Ishikawa (cell line): ENCODE results near the gene SPRED2.

Source experiments
- CEBPB ChIP-seq: IDR thresholded peaks from 2 replicates; pipeline ENCODE4 v1.6.1; 2012
- CREB1 ChIP-seq: IDR thresholded peaks from 2 replicates; pipeline ENCODE4 v1.6.1; 2012; ENCODE audit warnings: low read depth
- EGR1 ChIP-seq: IDR thresholded peaks from 2 replicates; pipeline ENCODE4 v1.6.1; 2012
- EP300 ChIP-seq: IDR thresholded peaks from 2 replicates; pipeline ENCODE4 v1.6.1; 2012; ENCODE audit warnings: borderline replicate concordance
- FOXM1 ChIP-seq: IDR thresholded peaks from 2 replicates; pipeline ENCODE4 v1.6.1; 2012; ENCODE audit warnings: low read depth, borderline replicate concordance
- MAX ChIP-seq: IDR thresholded peaks from 2 replicates; pipeline ENCODE4 v1.6.1; 2012
- NFIC ChIP-seq: IDR thresholded peaks from 2 replicates; pipeline ENCODE4 v1.6.1; 2012
- RAD21 ChIP-seq: IDR thresholded peaks from 2 replicates; pipeline ENCODE4 v1.6.1; 2012; ENCODE audit warnings: low read depth
- REST ChIP-seq: IDR thresholded peaks from 2 replicates; pipeline ENCODE4 v1.6.1; 2012; ENCODE audit warnings: low read depth, mild to moderate bottlenecking
- TAF1 ChIP-seq: IDR thresholded peaks from 2 replicates; pipeline ENCODE4 v1.6.1; 2012; ENCODE audit warnings: low read depth, mild to moderate bottlenecking
- TCF12 ChIP-seq: IDR thresholded peaks from 2 replicates; pipeline ENCODE4 v1.6.1; 2012; ENCODE audit warnings: low read depth
- TEAD4 ChIP-seq: IDR thresholded peaks from 2 replicates; pipeline ENCODE4 v1.6.1; 2012
- USF1 ChIP-seq: IDR thresholded peaks from 2 replicates; pipeline ENCODE4 v1.6.1; 2012
- YY1 ChIP-seq: IDR thresholded peaks from 2 replicates; pipeline ENCODE4 v1.6.1; 2012; ENCODE audit warnings: low read depth
- ZBTB7A ChIP-seq: IDR thresholded peaks from 2 replicates; pipeline ENCODE4 v1.6.1; 2012; ENCODE audit warnings: low read depth

SPRED2 gene

GRCh38 chr2:65294136-65294535 is 138.3 kb downstream of the SPRED2 start:
- TF ChIP-seq CEBPB (no peak), REST (no peak), EGR1 (no peak), TAF1 (no peak), FOXM1 (no peak), ZBTB7A (no peak), RAD21 (no peak), CREB1 (no peak), MAX (no peak), USF1 (no peak), NFIC (no peak), EP300 (no peak), TEAD4 (no peak), TCF12 (no peak), YY1 (no peak)

GRCh38 chr2:65293376-65293775 is 139.0 kb downstream of the SPRED2 start:
- TF ChIP-seq YY1 (no peak), CREB1 (no peak), CEBPB (no peak), FOXM1 (no peak), TAF1 (no peak), TCF12 (no peak), RAD21 (no peak), REST (no peak), EP300 (no peak), ZBTB7A (no peak)

- no peak for TF ChIP-seq TCF12
- TF ChIP-seq RAD21, result no peak
- no peak for TF ChIP-seq FOXM1
- TF ChIP-seq TAF1, result no peak
- no peak for TF ChIP-seq CREB1
- TF ChIP-seq YY1, result no peak
- no peak for TF ChIP-seq EGR1
- TF ChIP-seq TEAD4, result no peak
- TF ChIP-seq CEBPB, result no peak
- TF ChIP-seq NFIC, result no peak
These were observed 139.9 kb downstream of the SPRED2 start for GRCh38 chr2:65292461-65293011.

- TF ChIP-seq EGR1 (no peak), EP300 (no peak)
These were observed 140.3 kb downstream of the SPRED2 start for GRCh38 chr2:65292106-65292400.

GRCh38 chr2:65291216-65292105 is 140.9 kb downstream of the SPRED2 start:
- TF ChIP-seq TAF1 (no peak), ZBTB7A (no peak), NFIC (no peak)

GRCh38 chr2:65287364-65287763 is 145.0 kb downstream of the SPRED2 start:
- TF ChIP-seq CREB1 (no peak), TEAD4 (no peak), ZBTB7A (no peak), REST (no peak)
